ENCODE measurements around the gene RGS11. TPM values are rescaled to one million over a fixed set of nuclear protein-coding genes. Genes with fewer than 3 reads are reported as not detected.

The RGS11 gene
- total RNA-seq, 4 donors from 2014 or later, result 7.1 to 18.2 (median 11.0) TPM

GRCh38 chr16:290015-290680 lies 14.4 kb upstream of the RGS11 start:
- Histone ChIP-seq H3K4me1 (no peaks in the 10 kb centered on the region), H3K9me3 (no peaks in the 10 kb centered on the region), H3K4me3 (no peak overlapping the region), H3K27me3 (no peaks in the 10 kb centered on the region), H3K27ac (replicated peaks in 1 of 4) (no peak overlapping the region), H3K36me3 (peaks cover 23 to 79% (median 72%) of the 10 kb centered on the region in 4 donors)
- TF ChIP-seq POLR2AphosphoS5 (IDR thresholded peaks at IDR 0.05) (no peak), CTCF (IDR thresholded peaks at IDR 0.05) (no peak), POLR2A (IDR thresholded peaks at IDR 0.05; ENCODE audit: low read depth) (no peak)
- WGBS, result 92% methylated on average over 16 of the region's 25 CpGs
- intact Hi-C loops (cut with DNase I), result no loop called here
- DNase-seq (ENCODE audit: extremely low spot score), result no peak

- no peak for TF ChIP-seq CTCF (IDR thresholded peaks at IDR 0.05)
- no peak for TF ChIP-seq EP300 (IDR thresholded peaks at IDR 0.05)
- TF ChIP-seq POLR2A (IDR thresholded peaks at IDR 0.05; ENCODE audit: low read depth), result no peak
- no peak for TF ChIP-seq POLR2AphosphoS5 (IDR thresholded peaks at IDR 0.05)
- intact Hi-C loops (cut with DNase I), result no loop called here
- Histone ChIP-seq H3K27ac (replicated peaks in 1 of 4) (no peak overlapping the region), H3K9me3 (no peaks in the 10 kb centered on the region), H3K4me1 (no peaks in the 10 kb centered on the region), H3K4me3 (no peak overlapping the region), H3K36me3 (peaks cover 23 to 79% (median 72%) of the 10 kb centered on the region in 4 donors), H3K27me3 (no peaks in the 10 kb centered on the region)
- no peak for DNase-seq (ENCODE audit: extremely low spot score)
- WGBS, result 95% methylated on average over 9 of the region's 22 CpGs
Measured at GRCh38 chr16:289395-289997, 13.8 kb upstream of the RGS11 start.

GRCh38 chr16:287981-288920 lies 12.5 kb upstream of the RGS11 start:
- 93% methylated on average over 28 of the region's 33 CpGs for WGBS
- H3K36me3 ChIP-seq, result peaks cover 23 to 70% (median 66%) of the 10 kb centered on the region in 4 donors

GRCh38 chr16:287298-287811 lies 11.6 kb upstream of the RGS11 start:
- Histone ChIP-seq H3K27ac (replicated peaks in 1 of 4) (no peak overlapping the region), H3K27me3 (peaks cover 0 to 10% (median 0%) of the 10 kb centered on the region in 4 donors), H3K9me3 (no peaks in the 10 kb centered on the region), H3K4me3 (no peak overlapping the region), H3K36me3 (peaks cover 14 to 61% (median 57%) of the 10 kb centered on the region in 4 donors), H3K4me1 (no peaks in the 10 kb centered on the region)
- no peak for DNase-seq (ENCODE audit: extremely low spot score)
- TF ChIP-seq POLR2AphosphoS5 (IDR thresholded peaks at IDR 0.05) (no peak), EP300 (IDR thresholded peaks at IDR 0.05) (no peak), CTCF (IDR thresholded peaks at IDR 0.05) (no peak), POLR2A (IDR thresholded peaks at IDR 0.05; ENCODE audit: low read depth) (no peak)
- 73% methylated on average over 13 of the region's 16 CpGs for WGBS
- intact Hi-C loops (cut with DNase I), result no loop called here

More at GRCh38 chr16:287981-288920, 12.5 kb upstream of the RGS11 start:
- Histone ChIP-seq H3K27ac (replicated peaks in 1 of 4) (no peak overlapping the region), H3K4me3 (no peak overlapping the region), H3K9me3 (no peaks in the 10 kb centered on the region), H3K27me3 (peaks cover 0 to under 1% (median 0%) of the 10 kb centered on the region in 4 donors), H3K4me1 (no peaks in the 10 kb centered on the region)
- TF ChIP-seq POLR2AphosphoS5 (IDR thresholded peaks at IDR 0.05) (no peak), POLR2A (IDR thresholded peaks at IDR 0.05; ENCODE audit: low read depth) (no peak), EP300 (IDR thresholded peaks at IDR 0.05) (no peak), CTCF (IDR thresholded peaks at IDR 0.05) (no peak)
- intact Hi-C loops (cut with DNase I), result no loop called here
- no peak for DNase-seq (ENCODE audit: extremely low spot score)
